Measurements from ENCODE around the gene GPS1. TPM values are rescaled to one million over a fixed set of nuclear protein-coding genes. Genes with fewer than 3 reads are reported as not detected.

Gene GPS1
- total and polyA plus RNA-seq, 9 of the 15 experiments (the other 6 are each of a cell fraction or from before 2014, with no cell fraction given) = 3.1 to 167 (median 69.9) TPM

DNA sequence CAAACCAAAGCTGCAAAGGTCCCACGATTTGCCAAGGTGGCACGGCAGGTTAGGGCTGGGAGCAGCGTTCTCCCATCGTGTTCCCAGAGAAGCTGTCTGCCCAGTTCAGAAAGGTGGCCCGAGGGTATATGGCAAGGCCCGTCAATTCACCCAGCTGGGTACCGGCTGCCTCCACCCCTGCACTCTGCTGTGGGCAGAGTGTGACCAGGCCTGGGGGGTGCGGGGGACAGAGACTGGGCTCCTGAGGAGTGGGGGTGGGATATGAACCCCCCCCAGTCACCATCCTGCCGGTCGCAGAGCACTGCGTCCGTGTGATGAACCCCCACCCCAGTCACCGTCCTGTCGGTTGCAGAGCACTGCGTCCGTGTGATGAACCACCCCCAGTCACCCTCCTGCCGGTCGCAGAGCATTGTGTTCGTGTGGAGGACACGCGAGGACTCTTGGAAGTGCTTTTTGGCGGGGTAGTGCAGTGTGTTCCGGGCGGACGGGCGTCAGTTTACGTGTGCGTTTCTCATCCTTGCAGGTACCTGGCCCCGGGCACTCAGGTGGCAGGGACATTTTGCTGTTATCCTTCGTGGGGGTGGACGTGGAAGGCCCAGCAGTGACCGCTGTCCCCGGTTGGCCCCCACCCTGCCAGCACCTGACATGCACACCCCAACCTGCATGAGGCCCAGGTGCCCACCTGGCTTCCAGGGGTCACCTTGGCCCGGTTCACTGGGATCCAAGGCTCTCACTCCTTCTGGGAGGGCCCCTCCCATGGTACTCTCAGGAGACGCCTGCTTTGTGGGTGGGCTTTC, 49.0 kb downstream of the GPS1 start (continued):
- TF ChIP-seq NEUROD1 (IDR thresholded peaks at IDR 0.05; ENCODE audit: borderline replicate concordance, low read depth, low read length, partially characterized antibody) (no peak), POLR2G (IDR thresholded peaks at IDR 0.05; ENCODE audit: low read depth, low read length) (peak; percentile 66), CC2D1A (IDR thresholded peaks at IDR 0.05) (no peak), MYBL2 (IDR thresholded peaks at IDR 0.05; ENCODE audit: low read depth) (no peak), MYBL2 (CRISPR knock-in tag; IDR thresholded peaks at IDR 0.05; ENCODE audit: borderline replicate concordance) (no peak), IRF2 (CRISPR knock-in tag; IDR thresholded peaks at IDR 0.05) (no peak), KDM5B (IDR thresholded peaks at IDR 0.05; ENCODE audit: insufficient replicate concordance, low read depth, low read length) (peak; percentile 18), ATF7 (IDR thresholded peaks at IDR 0.05) (no peak), FOSL1 (tag; conservative IDR thresholded peaks at IDR 0.05) (no peak), RBM39 (optimal IDR thresholded peaks at IDR 0.05; ENCODE audit: low read depth, low read length) (no peak)
- TF ChIP-seq, protein P1, sequence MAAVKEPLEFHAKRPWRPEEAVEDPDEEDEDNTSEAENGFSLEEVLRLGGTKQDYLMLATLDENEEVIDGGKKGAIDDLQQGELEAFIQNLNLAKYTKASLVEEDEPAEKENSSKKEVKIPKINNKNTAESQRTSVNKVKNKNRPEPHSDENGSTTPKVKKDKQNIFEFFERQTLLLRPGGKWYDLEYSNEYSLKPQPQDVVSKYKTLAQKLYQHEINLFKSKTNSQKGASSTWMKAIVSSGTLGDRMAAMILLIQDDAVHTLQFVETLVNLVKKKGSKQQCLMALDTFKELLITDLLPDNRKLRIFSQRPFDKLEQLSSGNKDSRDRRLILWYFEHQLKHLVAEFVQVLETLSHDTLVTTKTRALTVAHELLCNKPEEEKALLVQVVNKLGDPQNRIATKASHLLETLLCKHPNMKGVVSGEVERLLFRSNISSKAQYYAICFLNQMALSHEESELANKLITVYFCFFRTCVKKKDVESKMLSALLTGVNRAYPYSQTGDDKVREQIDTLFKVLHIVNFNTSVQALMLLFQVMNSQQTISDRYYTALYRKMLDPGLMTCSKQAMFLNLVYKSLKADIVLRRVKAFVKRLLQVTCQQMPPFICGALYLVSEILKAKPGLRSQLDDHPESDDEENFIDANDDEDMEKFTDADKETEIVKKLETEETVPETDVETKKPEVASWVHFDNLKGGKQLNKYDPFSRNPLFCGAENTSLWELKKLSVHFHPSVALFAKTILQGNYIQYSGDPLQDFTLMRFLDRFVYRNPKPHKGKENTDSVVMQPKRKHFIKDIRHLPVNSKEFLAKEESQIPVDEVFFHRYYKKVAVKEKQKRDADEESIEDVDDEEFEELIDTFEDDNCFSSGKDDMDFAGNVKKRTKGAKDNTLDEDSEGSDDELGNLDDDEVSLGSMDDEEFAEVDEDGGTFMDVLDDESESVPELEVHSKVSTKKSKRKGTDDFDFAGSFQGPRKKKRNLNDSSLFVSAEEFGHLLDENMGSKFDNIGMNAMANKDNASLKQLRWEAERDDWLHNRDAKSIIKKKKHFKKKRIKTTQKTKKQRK (IDR thresholded peaks at IDR 0.05; ENCODE audit: borderline replicate concordance, low read depth, low read length) = no peak

All from K562 (cell line).